ENCODE measurements around the gene EDEM2. TPM values are rescaled to one million over a fixed set of nuclear protein-coding genes. Genes with fewer than 3 reads are reported as not detected.
"Not testable (repeated sequence)": the region's sequence is repeated elsewhere in the genome, so short reads cannot be mapped to it uniquely, and the experiment has no call there.

The EDEM2 gene
- total RNA-seq, 4 donors from 2014 or later = 7.2 to 12.2 (median 9.5) TPM

GRCh38 chr20:35191419-35192117 is 44.4 kb upstream of the EDEM2 start:
- no peaks in the 10 kb centered on the region for H3K27me3 ChIP-seq
- H3K4me3 ChIP-seq = no peak overlapping the region
- no peaks in the 10 kb centered on the region for H3K36me3 ChIP-seq
- H3K9me3 ChIP-seq = peaks cover 0 to 3% (median 0%) of the 10 kb centered on the region in 3 donors
- ATAC-seq (no peak), DNase-seq (no peak)
- in situ Hi-C loops (cut with MboI; ENCODE audit: low sequenced_read_pairs in 4 of 4) = no loop called here
- no peaks in the 10 kb centered on the region for H3K4me1 ChIP-seq
- TF ChIP-seq POLR2A (IDR thresholded peaks at IDR 0.05) (no peak), CTCF (IDR thresholded peaks at IDR 0.05 in 4 of 5, conservative IDR thresholded peaks at IDR 0.05 in 1 of 5) (no peak)
- no peak overlapping the region for H3K27ac ChIP-seq
- intact Hi-C loops (cut with DNase I; ENCODE audit: low total_unique reads) = no loop called here

GRCh38 chr20:35190556-35190955 is 43.4 kb upstream of the EDEM2 start:
- in situ Hi-C loops (cut with MboI; ENCODE audit: low sequenced_read_pairs in 4 of 4) = no loop called here
- ATAC-seq = no peak
- intact Hi-C loops (cut with DNase I; ENCODE audit: low total_unique reads) = no loop called here
- no peaks in the 10 kb centered on the region for H3K4me1 ChIP-seq
- no peaks in the 10 kb centered on the region for H3K36me3 ChIP-seq
- no peak for DNase-seq
- H3K27ac ChIP-seq = no peak overlapping the region
- H3K9me3 ChIP-seq = no peaks in the 10 kb centered on the region
- TF ChIP-seq POLR2A (IDR thresholded peaks at IDR 0.05) (no peak), CTCF (IDR thresholded peaks at IDR 0.05 in 4 of 5, conservative IDR thresholded peaks at IDR 0.05 in 1 of 5) (no peak)
- H3K27me3 ChIP-seq = no peaks in the 10 kb centered on the region
- H3K4me3 ChIP-seq = no peak overlapping the region

- H3K27me3 ChIP-seq; H3K4me1 ChIP-seq; ATAC-seq; H3K9me3 ChIP-seq; H3K36me3 ChIP-seq; in situ Hi-C loops (cut with MboI; ENCODE audit: low sequenced_read_pairs in 4 of 4); intact Hi-C loops (cut with DNase I; ENCODE audit: low total_unique reads); H3K4me3 ChIP-seq; DNase-seq; H3K27ac ChIP-seq: not testable (repeated sequence)
Observed at GRCh38 chr20:35189223-35189622, 42.1 kb upstream of the EDEM2 start.

GRCh38 chr20:35187584-35188190 is 40.6 kb upstream of the EDEM2 start:
- Histone ChIP-seq H3K27me3 (no peaks in the 10 kb centered on the region), H3K27ac (no peak overlapping the region), H3K4me3 (no peak overlapping the region), H3K9me3 (no peaks in the 10 kb centered on the region), H3K4me1 (no peaks in the 10 kb centered on the region), H3K36me3 (no peaks in the 10 kb centered on the region)
- intact Hi-C loops (cut with DNase I; ENCODE audit: low total_unique reads) (no loop called here), in situ Hi-C loops (cut with MboI; ENCODE audit: low sequenced_read_pairs in 4 of 4) (no loop called here)
- ATAC-seq (no peak), DNase-seq (no peak)
- TF ChIP-seq CTCF (IDR thresholded peaks at IDR 0.05 in 4 of 5, conservative IDR thresholded peaks at IDR 0.05 in 1 of 5) = no peak
- no peak for TF ChIP-seq POLR2A (IDR thresholded peaks at IDR 0.05)

GRCh38 chr20:35186691-35187289 is 39.7 kb upstream of the EDEM2 start:
- H3K4me3 ChIP-seq; H3K9me3 ChIP-seq; DNase-seq; intact Hi-C loops (cut with DNase I; ENCODE audit: low total_unique reads); in situ Hi-C loops (cut with MboI; ENCODE audit: low sequenced_read_pairs in 4 of 4); H3K27ac ChIP-seq; ATAC-seq; H3K4me1 ChIP-seq; H3K36me3 ChIP-seq; H3K27me3 ChIP-seq: not testable (repeated sequence)

Measured in gastrocnemius medialis (tissue), 4 donors.